ENCODE measurements around the gene KATNB1.
"Not testable (repeated sequence)": the region's sequence is repeated elsewhere in the genome, so short reads cannot be mapped to it uniquely, and the experiment has no call there.

Gene KATNB1

GRCh38 chr16:57778658-57779057 is 43.1 kb downstream of the KATNB1 start:
- DNase-seq: no peak

- DNase-seq: not testable (repeated sequence)
Measured at GRCh38 chr16:57779836-57780235, 44.3 kb downstream of the KATNB1 start.

GRCh38 chr16:57781349-57781740 is 45.8 kb downstream of the KATNB1 start:
- DNase-seq: no peak

GRCh38 chr16:57781741-57782606 is 46.4 kb downstream of the KATNB1 start:
- DNase-seq: no peak

GRCh38 chr16:57782607-57783055 is 47.1 kb downstream of the KATNB1 start:
- DNase-seq: not testable (repeated sequence)

GRCh38 chr16:57783116-57783515 is 47.5 kb downstream of the KATNB1 start:
- no peak for DNase-seq

GRCh38 chr16:57783883-57784282 is 48.3 kb downstream of the KATNB1 start:
- DNase-seq: no peak

- no peak for DNase-seq
Measured at GRCh38 chr16:57784334-57784733, 48.8 kb downstream of the KATNB1 start.

- no peak for DNase-seq
Measured at GRCh38 chr16:57785385-57785784, 49.8 kb downstream of the KATNB1 start.

- DNase-seq: no peak
Measured at GRCh38 chr16:57785924-57786323, 50.4 kb downstream of the KATNB1 start.

GRCh38 chr16:57786632-57787518 is 51.3 kb downstream of the KATNB1 start:
- DNase-seq: no peak

- DNase-seq: no peak
Measured at GRCh38 chr16:57787519-57787905, 51.9 kb downstream of the KATNB1 start.

GRCh38 chr16:57788252-57788841 is 52.8 kb downstream of the KATNB1 start:
- DNase-seq: no peak

GRCh38 chr16:57788951-57789350 is 53.4 kb downstream of the KATNB1 start:
- no peak for DNase-seq

- no peak for DNase-seq
Measured at GRCh38 chr16:57791195-57791892, 55.8 kb downstream of the KATNB1 start.

GRCh38 chr16:57791893-57792461 is 56.4 kb downstream of the KATNB1 start:
- DNase-seq: no peak

- DNase-seq: no peak
Measured at GRCh38 chr16:57794849-57795430, 59.4 kb downstream of the KATNB1 start.

GRCh38 chr16:57795431-57795878 is 59.9 kb downstream of the KATNB1 start:
- no peak for DNase-seq

- not testable (repeated sequence) for DNase-seq
Measured at GRCh38 chr16:57796014-57796413, 60.4 kb downstream of the KATNB1 start.

GRCh38 chr16:57797216-57797525 is 61.6 kb downstream of the KATNB1 start:
- no peak for DNase-seq

- no peak for DNase-seq
Measured at GRCh38 chr16:57797526-57798266, 62.1 kb downstream of the KATNB1 start.

Measured in left hindlimb (tissue), 1 donor.